WTC11 (cell line): ENCODE data around the gene APOBEC3G. TPM values are rescaled to one million over a fixed set of nuclear protein-coding genes. Genes with fewer than 3 reads are reported as not detected.

ENCODE experiments used
- total RNA-seq: library from RNA; stranded (reverse); gene quantifications from 3 replicates; pipeline ENCODE4 v1.2.3, GENCODE V29; 2021

APOBEC3G gene
- total RNA-seq, 1 experiment from 2014 or later, result 1.8 TPM

Other genes with a start within 250 kb of the APOBEC3G start
- 10.4 to 11.2 TPM (median 10.6 TPM) in 3 replicates for gene NPTXR, start 233.2 kb upstream of the APOBEC3G start, total RNA-seq
- gene CBX6, start 205.1 kb upstream of the APOBEC3G start, total RNA-seq, result 21.5 to 27.0 TPM (median 23.8 TPM) in 3 replicates
- gene APOBEC3A, start 119.7 kb upstream of the APOBEC3G start, total RNA-seq, result not detected in 3 replicates
- gene APOBEC3B, start 94.9 kb upstream of the APOBEC3G start, total RNA-seq, result 4.0 to 7.5 TPM (median 6.4 TPM) in 3 replicates
- gene APOBEC3C, start 63.0 kb upstream of the APOBEC3G start, total RNA-seq, result 33.4 to 40.4 TPM (median 39.4 TPM) in 3 replicates
- gene APOBEC3D, start 56.1 kb upstream of the APOBEC3G start, total RNA-seq, result 5.4 to 10.6 TPM (median 7.0 TPM) in 3 replicates
- 8.7 to 13.1 TPM (median 11.0 TPM) in 3 replicates for gene APOBEC3F, start 36.4 kb upstream of the APOBEC3G start, total RNA-seq
- 0.42 to 0.80 TPM (median 0.66 TPM) in 3 replicates for gene APOBEC3H, start 20.0 kb downstream of the APOBEC3G start, total RNA-seq
- gene CBX7, start 75.4 kb downstream of the APOBEC3G start, total RNA-seq, result 10.6 to 11.1 TPM (median 10.6 TPM) in 3 replicates
- 6.8 to 9.2 TPM (median 7.7 TPM) in 3 replicates for gene PDGFB, start 167.7 kb downstream of the APOBEC3G start, total RNA-seq
- 3,009 to 3,279 TPM (median 3,249 TPM) in 3 replicates for gene RPL3, start 242.3 kb downstream of the APOBEC3G start, total RNA-seq